ENCODE measurements around the gene PHKA1.

DNA sequence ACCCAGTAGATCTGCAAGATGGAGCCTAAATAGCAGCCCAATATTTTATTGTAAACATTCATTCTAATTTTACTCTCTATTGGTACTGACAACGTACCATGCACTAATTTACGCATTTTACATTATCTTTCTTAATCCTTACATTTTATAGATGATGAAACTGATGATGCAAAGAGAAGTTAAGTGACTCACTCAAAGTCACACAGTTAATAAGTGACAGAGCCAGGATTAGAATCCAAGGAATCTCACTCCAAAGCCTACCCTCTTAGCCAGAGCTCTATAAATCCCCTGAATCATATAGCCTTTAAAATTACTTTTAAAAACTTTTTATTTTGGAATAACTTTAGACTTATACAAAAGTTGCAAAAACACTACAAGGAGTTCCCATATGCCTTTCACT lies 37.6 kb downstream of the PHKA1 start:
- TF ChIP-seq CTCF (IDR thresholded peaks at IDR 0.05) (no peak), ZFX (IDR thresholded peaks at IDR 0.05; ENCODE audit: borderline replicate concordance) (no peak)
